ENCODE results near the gene DCUN1D3.

DCUN1D3 gene

GRCh38 chr16:20904507-20905081 is 4.4 kb upstream of the DCUN1D3 start:
- Histone ChIP-seq H3K4me3 (ENCODE audit: low read depth, low read length, poor library complexity, severe bottlenecking) (peak overlapping the region; percentile 11), H2AFZ (ENCODE audit: low read length) (no peak overlapping the region), H3K9me3 (ENCODE audit: low read length) (no peaks in the 10 kb centered on the region), H3K27ac (ENCODE audit: low read depth, low read length, poor library complexity, severe bottlenecking) (peak overlapping the region; percentile 3), H3K27me3 (ENCODE audit: insufficient read depth, low read length) (no peaks in the 10 kb centered on the region), H3K36me3 (ENCODE audit: insufficient read depth, low read length) (peaks cover 12% of the 10 kb centered on the region), H3K9ac (ENCODE audit: low read length) (no peak overlapping the region), H3K4me2 (ENCODE audit: low read length) (peak overlapping the region; percentile 55), H3F3A (ENCODE audit: insufficient read depth, low read length) (no peaks in the 10 kb centered on the region), H3K79me2 (ENCODE audit: insufficient read depth, low read length) (no peaks in the 10 kb centered on the region), H4K20me1 (ENCODE audit: insufficient read depth, low read length) (no peaks in the 10 kb centered on the region), H3K4me1 (ENCODE audit: insufficient read depth, low read length, severe bottlenecking) (peaks cover 37% of the 10 kb centered on the region), H3K9me2 (ENCODE audit: low read depth, low read length) (no peaks in the 10 kb centered on the region)
- TF ChIP-seq CTCF (IDR thresholded peaks at IDR 0.05; ENCODE audit: low read length) = no peak
- no peak for TF ChIP-seq EZH2 (IDR thresholded peaks at IDR 0.05; ENCODE audit: borderline replicate concordance, low read length)

- Histone ChIP-seq H3K9ac (ENCODE audit: low read length) (no peak overlapping the region), H3K4me1 (ENCODE audit: insufficient read depth, low read length, severe bottlenecking) (peaks cover 43% of the 10 kb centered on the region), H3K27ac (ENCODE audit: low read depth, low read length, poor library complexity, severe bottlenecking) (peak overlapping the region; percentile 3), H3K79me2 (ENCODE audit: insufficient read depth, low read length) (no peaks in the 10 kb centered on the region), H3K9me3 (ENCODE audit: low read length) (no peaks in the 10 kb centered on the region), H4K20me1 (ENCODE audit: insufficient read depth, low read length) (no peaks in the 10 kb centered on the region), H3K27me3 (ENCODE audit: insufficient read depth, low read length) (no peaks in the 10 kb centered on the region), H3K4me3 (ENCODE audit: low read depth, low read length, poor library complexity, severe bottlenecking) (peak overlapping the region; percentile 11), H3F3A (ENCODE audit: insufficient read depth, low read length) (no peaks in the 10 kb centered on the region), H3K4me2 (ENCODE audit: low read length) (peak overlapping the region; percentile 55), H3K36me3 (ENCODE audit: insufficient read depth, low read length) (peaks cover 12% of the 10 kb centered on the region), H3K9me2 (ENCODE audit: low read depth, low read length) (no peaks in the 10 kb centered on the region), H2AFZ (ENCODE audit: low read length) (no peak overlapping the region)
- TF ChIP-seq EZH2 (IDR thresholded peaks at IDR 0.05; ENCODE audit: borderline replicate concordance, low read length) = no peak
- no peak for TF ChIP-seq CTCF (IDR thresholded peaks at IDR 0.05; ENCODE audit: low read length)
Observed at GRCh38 chr16:20903899-20904506, 3.8 kb upstream of the DCUN1D3 start.

GRCh38 chr16:20903116-20903898 is 3.1 kb upstream of the DCUN1D3 start:
- H4K20me1 ChIP-seq (ENCODE audit: insufficient read depth, low read length) = no peaks in the 10 kb centered on the region
- no peak for TF ChIP-seq CTCF (IDR thresholded peaks at IDR 0.05; ENCODE audit: low read length)
- no peak for TF ChIP-seq EZH2 (IDR thresholded peaks at IDR 0.05; ENCODE audit: borderline replicate concordance, low read length)
- H3K4me1 ChIP-seq (ENCODE audit: insufficient read depth, low read length, severe bottlenecking) = peaks cover 46% of the 10 kb centered on the region
- H3K9ac ChIP-seq (ENCODE audit: low read length) = no peak overlapping the region
- no peaks in the 10 kb centered on the region for H3K79me2 ChIP-seq (ENCODE audit: insufficient read depth, low read length)
- H3K4me3 ChIP-seq (ENCODE audit: low read depth, low read length, poor library complexity, severe bottlenecking) = no peak overlapping the region
- H3K27ac ChIP-seq (ENCODE audit: low read depth, low read length, poor library complexity, severe bottlenecking) = no peak overlapping the region
- no peaks in the 10 kb centered on the region for H3K9me3 ChIP-seq (ENCODE audit: low read length)
- peaks cover 12% of the 10 kb centered on the region for H3K36me3 ChIP-seq (ENCODE audit: insufficient read depth, low read length)
- H3K9me2 ChIP-seq (ENCODE audit: low read depth, low read length) = no peaks in the 10 kb centered on the region
- no peak overlapping the region for H2AFZ ChIP-seq (ENCODE audit: low read length)
- H3K27me3 ChIP-seq (ENCODE audit: insufficient read depth, low read length) = no peaks in the 10 kb centered on the region
- H3F3A ChIP-seq (ENCODE audit: insufficient read depth, low read length) = 0 out of 2 replicates have a peak, but pooled peaks cover 6% of the 10 kb centered on the region
- H3K4me2 ChIP-seq (ENCODE audit: low read length) = peak overlapping the region; percentile 55; the same call in 1 of the 2 replicates
